OCI-LY7 (cell line): ENCODE data around the gene GBA3. TPM values are rescaled to one million over a fixed set of nuclear protein-coding genes. Genes with fewer than 3 reads are reported as not detected.

Source experiments
- BruUV-seq: library from RNA; stranded (reverse); fragments of 400-500 nt; replicated peaks from 2 replicates; lab custom pipeline; 2021; lab: Mats Ljungman, UMichigan
- CTCF ChIA-PET: fragments of 300-600 bp; sonication (Branson Sonifier 250); formaldehyde crosslinking; loops from one replicate; lab custom pipeline; 2022; ENCODE audit warnings: antibody characterized with exemption; ENCODE audit not compliant: unreplicated experiment; lab: Charles Lee
- POLR2A ChIA-PET: fragments of 300-600 bp; sonication (Branson Sonifier 250); formaldehyde crosslinking; loops from one replicate; lab custom pipeline; 2022; ENCODE audit warnings: antibody characterized with exemption; lab: Charles Lee
- DNase-seq: peaks from one replicate; pipeline ENCODE4 v3.0.0-alpha.2; 2015; ENCODE audit warnings: low spot score
- H2AFZ ChIP-seq: fragments of 200-600 bp; sonication (generic), shearing (Covaris generic); 2 replicates; pipeline ENCODE4 v1.6.1; 2014; ENCODE audit warnings: mild to moderate bottlenecking, antibody characterized with exemption, low read length, moderate library complexity
- H3K27ac ChIP-seq: fragments of 200-600 bp; sonication (generic); 2 replicates; pipeline ENCODE4 v1.5.1; 2014; ENCODE audit warnings: mixed run types, low read depth, mild to moderate bottlenecking, moderate library complexity, low read length, inconsistent platforms; ENCODE audit not compliant: poor library complexity, severe bottlenecking
- H3K36me3 ChIP-seq: fragments of 200-600 bp; sonication (generic); 2 replicates; pipeline ENCODE4 v1.6.1; 2014; ENCODE audit warnings: mild to moderate bottlenecking, antibody characterized with exemption, low read length, moderate library complexity, mixed read lengths; ENCODE audit not compliant: insufficient read depth
- H3K4me1 ChIP-seq: fragments of 200-600 bp; sonication (generic); 2 replicates; pipeline ENCODE4 v1.5.1; 2014; ENCODE audit warnings: mild to moderate bottlenecking, low read length; ENCODE audit not compliant: insufficient read depth, poor library complexity, severe bottlenecking
- H3K4me2 ChIP-seq: fragments of 200-600 bp; sonication (generic); 2 replicates; pipeline ENCODE4 v1.6.1; 2014; ENCODE audit warnings: mild to moderate bottlenecking, low read length
- H3K4me3 ChIP-seq: fragments of 200-600 bp; sonication (generic); 2 replicates; pipeline ENCODE4 v1.5.1; 2014; ENCODE audit warnings: mild to moderate bottlenecking, low read depth, low read length; ENCODE audit not compliant: poor library complexity, severe bottlenecking
- H3K79me2 ChIP-seq: fragments of 200-600 bp; sonication (generic); 2 replicates; pipeline ENCODE4 v1.6.1; 2016; ENCODE audit warnings: low read depth, mild to moderate bottlenecking, low read length, moderate library complexity, mixed read lengths; ENCODE audit not compliant: insufficient read depth
- H3K9me2 ChIP-seq: fragments of 200-600 bp; sonication (generic); 2 replicates; pipeline ENCODE4 v1.6.1; 2016; ENCODE audit warnings: mild to moderate bottlenecking, low read length, mixed read lengths; ENCODE audit not compliant: insufficient read depth
- H3K9me3 ChIP-seq: fragments of 200-600 bp; sonication (generic); 2 replicates; pipeline ENCODE4 v1.6.1; 2014; ENCODE audit warnings: mild to moderate bottlenecking, mixed run types, low read length, mixed read lengths
- H4K20me1 ChIP-seq: fragments of 200-600 bp; sonication (generic); 2 replicates; pipeline ENCODE4 v1.6.1; 2014; ENCODE audit warnings: mild to moderate bottlenecking, antibody characterized with exemption, low read length, moderate library complexity, mixed read lengths; ENCODE audit not compliant: insufficient read depth
- EZH2phosphoT487 ChIP-seq: fragments of 200-600 bp; sonication (generic); IDR thresholded peaks from 2 replicates; pipeline ENCODE4 v1.6.1; 2018; ENCODE audit warnings: low read depth, borderline replicate concordance, mild to moderate bottlenecking, mixed run types, antibody characterized with exemption, low read length, moderate library complexity, mixed read lengths
- intact Hi-C: fragments of 100-400 bp; cut with micrococcal nuclease; formaldehyde crosslinking; loops from one replicate; pipeline ENCODE4 v1.10.0; 2022; ENCODE audit not compliant: unreplicated experiment
- total RNA-seq, 2 experiments: library from RNA; depleted of rRNA in 1 of 2; stranded (reverse); fragments of >200 nt in 1 of 2; shearing (Covaris generic) in 1 of 2; gene quantifications; 2 replicates each; pipeline ENCODE4 v1.2.3, GENCODE V29; 2014 to 2022
- TF ChIP-seq, protein P1 (sequence below): fragments of 200-600 bp; sonication (generic); conservative IDR thresholded peaks from 2 replicates; pipeline ENCODE4 v1.5.1; 2014; ENCODE audit warnings: mild to moderate bottlenecking, antibody characterized with exemption, low read length, moderate library complexity, mixed read lengths

The GBA3 gene
- total RNA-seq, 2 experiments from 2014 or later = not detected

DNA sequence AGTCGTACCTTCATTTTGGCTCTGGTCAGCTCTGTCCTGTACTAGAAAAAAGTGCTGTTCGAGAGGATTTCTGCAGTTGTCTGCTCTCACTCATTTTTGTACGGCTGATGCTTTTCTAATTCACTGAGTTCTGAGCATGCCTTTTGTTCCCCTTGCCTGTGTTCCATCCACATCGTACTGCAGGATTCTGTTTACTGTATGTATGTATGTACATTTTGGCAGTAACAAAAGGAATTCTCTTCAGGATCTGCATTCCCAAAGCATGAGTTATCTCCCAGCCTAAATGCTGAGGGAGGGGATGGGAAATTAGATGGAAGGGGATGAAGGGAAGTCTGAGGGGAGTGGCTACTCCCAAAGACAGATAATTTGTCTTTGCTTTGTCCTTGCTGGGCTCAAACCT lies 87.6 kb downstream of the GBA3 start:
- Histone ChIP-seq H3K4me2 (no peak overlapping the region), H2AFZ (no peak overlapping the region), H3K9me2 (no peaks in the 10 kb centered on the region), H3K36me3 (no peaks in the 10 kb centered on the region), H3K4me1 (no peaks in the 10 kb centered on the region), H3K79me2 (no peaks in the 10 kb centered on the region), H4K20me1 (no peaks in the 10 kb centered on the region), H3K4me3 (no peak overlapping the region), H3K9me3 (no peaks in the 10 kb centered on the region), H3K27ac (no peak overlapping the region)
- POLR2A ChIA-PET = no interaction called here
- DNase-seq = no peak
- CTCF ChIA-PET = no interaction called here
- no TSS peak for BruUV-seq
- TF ChIP-seq, protein P1, sequence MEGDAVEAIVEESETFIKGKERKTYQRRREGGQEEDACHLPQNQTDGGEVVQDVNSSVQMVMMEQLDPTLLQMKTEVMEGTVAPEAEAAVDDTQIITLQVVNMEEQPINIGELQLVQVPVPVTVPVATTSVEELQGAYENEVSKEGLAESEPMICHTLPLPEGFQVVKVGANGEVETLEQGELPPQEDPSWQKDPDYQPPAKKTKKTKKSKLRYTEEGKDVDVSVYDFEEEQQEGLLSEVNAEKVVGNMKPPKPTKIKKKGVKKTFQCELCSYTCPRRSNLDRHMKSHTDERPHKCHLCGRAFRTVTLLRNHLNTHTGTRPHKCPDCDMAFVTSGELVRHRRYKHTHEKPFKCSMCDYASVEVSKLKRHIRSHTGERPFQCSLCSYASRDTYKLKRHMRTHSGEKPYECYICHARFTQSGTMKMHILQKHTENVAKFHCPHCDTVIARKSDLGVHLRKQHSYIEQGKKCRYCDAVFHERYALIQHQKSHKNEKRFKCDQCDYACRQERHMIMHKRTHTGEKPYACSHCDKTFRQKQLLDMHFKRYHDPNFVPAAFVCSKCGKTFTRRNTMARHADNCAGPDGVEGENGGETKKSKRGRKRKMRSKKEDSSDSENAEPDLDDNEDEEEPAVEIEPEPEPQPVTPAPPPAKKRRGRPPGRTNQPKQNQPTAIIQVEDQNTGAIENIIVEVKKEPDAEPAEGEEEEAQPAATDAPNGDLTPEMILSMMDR = no peak
- no peak for TF ChIP-seq EZH2phosphoT487
- intact Hi-C loops = no loop called here

DNA sequence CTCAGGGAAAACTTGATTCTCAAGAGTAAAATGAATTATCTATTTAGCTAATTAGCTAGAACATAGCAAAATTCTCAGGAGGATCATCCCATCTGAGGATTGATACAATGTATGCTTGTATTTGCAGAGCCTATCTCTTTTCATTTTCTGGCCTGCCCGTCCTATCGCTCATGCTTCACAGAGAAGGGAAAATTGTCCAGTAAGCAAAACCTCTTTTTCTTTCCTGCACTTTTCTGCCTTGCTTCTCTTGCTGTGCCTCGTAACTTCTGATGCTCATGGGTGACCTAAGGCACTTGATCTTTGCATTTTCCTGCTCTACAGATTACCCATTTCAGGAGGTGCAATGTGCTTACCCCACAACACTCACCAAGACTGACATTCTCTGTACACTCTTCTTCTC lies 88.1 kb downstream of the GBA3 start:
- H3K9me3 ChIP-seq = no peaks in the 10 kb centered on the region
- H3K4me1 ChIP-seq = no peaks in the 10 kb centered on the region
- no peaks in the 10 kb centered on the region for H4K20me1 ChIP-seq
- ChIA-PET POLR2A (interaction anchor here (1.0 kb wide), 1 partner anchor 21 kb away, joined by 3 read pairs; no protein-coding TSS in a partner anchor), CTCF (no interaction called here)
- no peak overlapping the region for H2AFZ ChIP-seq
- intact Hi-C loops = no loop called here
- no peaks in the 10 kb centered on the region for H3K79me2 ChIP-seq
- TF ChIP-seq, protein P1 = no peak
- TF ChIP-seq EZH2phosphoT487 = no peak
- no peak overlapping the region for H3K4me3 ChIP-seq
- no peak overlapping the region for H3K27ac ChIP-seq
- BruUV-seq = no TSS peak
- no peaks in the 10 kb centered on the region for H3K9me2 ChIP-seq
- H3K36me3 ChIP-seq = no peaks in the 10 kb centered on the region
- DNase-seq = no peak
- no peak overlapping the region for H3K4me2 ChIP-seq

DNA sequence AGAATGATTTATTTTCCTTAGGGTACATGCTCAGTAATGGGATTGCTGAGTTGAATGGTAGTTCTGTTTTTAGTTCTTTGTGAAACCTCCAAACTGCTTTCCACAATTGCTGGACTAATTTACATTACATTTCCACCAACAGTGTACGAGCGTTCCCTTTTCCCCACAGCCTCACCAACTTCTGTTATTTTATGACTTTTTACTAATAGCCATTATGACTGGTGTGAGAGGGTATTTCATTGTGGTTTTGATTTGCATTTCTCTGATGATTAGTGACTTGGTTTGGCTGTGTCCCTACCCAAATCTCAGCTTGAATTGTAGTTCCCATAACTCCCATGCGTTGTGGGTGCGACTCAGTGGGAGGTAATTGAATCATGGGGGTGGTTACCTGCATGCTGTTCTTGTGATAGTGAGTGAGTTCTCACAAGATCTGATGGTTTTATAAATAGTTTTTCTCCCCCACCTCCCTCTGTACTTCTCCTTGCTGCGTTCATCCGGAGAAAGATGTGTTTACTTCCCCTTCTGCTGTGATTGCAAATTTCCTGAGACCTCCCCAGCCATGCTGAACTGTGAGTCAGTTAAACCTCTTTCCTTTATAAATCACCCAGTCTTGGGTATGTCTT lies 95.1 kb downstream of the GBA3 start:
- H3K9me2 ChIP-seq = no peaks in the 10 kb centered on the region
- DNase-seq = no peak
- intact Hi-C loops = no loop called here
- TF ChIP-seq, protein P1 = no peak
- no peak for TF ChIP-seq EZH2phosphoT487
- no peak overlapping the region for H3K4me3 ChIP-seq
- no peaks in the 10 kb centered on the region for H3K79me2 ChIP-seq
- ChIA-PET POLR2A (no interaction called here), CTCF (no interaction called here)
- no peaks in the 10 kb centered on the region for H3K36me3 ChIP-seq
- no peak overlapping the region for H3K27ac ChIP-seq
- no peaks in the 10 kb centered on the region for H3K9me3 ChIP-seq
- H3K4me1 ChIP-seq = no peaks in the 10 kb centered on the region
- BruUV-seq = no TSS peak
- no peak overlapping the region for H3K4me2 ChIP-seq
- H4K20me1 ChIP-seq = no peaks in the 10 kb centered on the region
- no peak overlapping the region for H2AFZ ChIP-seq
